GM04503 (cell line): ENCODE data around the gene P4HB.

Experiments used
- DNase-seq: peaks from one replicate; pipeline ENCODE4 v3.0.0-alpha.2; 2012; ENCODE audit warnings: low read depth

P4HB gene

GRCh38 chr17:81898029-81898866 lies 37.9 kb upstream of the P4HB start:
- peak; percentile 94 for DNase-seq

GRCh38 chr17:81895400-81895799 lies 35.1 kb upstream of the P4HB start:
- DNase-seq: no peak

- no peak for DNase-seq
Observed at GRCh38 chr17:81891303-81891552, 30.9 kb upstream of the P4HB start.

- no peak for DNase-seq
Observed at GRCh38 chr17:81890447-81891302, 30.3 kb upstream of the P4HB start.

- no peak for DNase-seq
Observed at GRCh38 chr17:81889602-81890001, 29.3 kb upstream of the P4HB start.

- no peak for DNase-seq
Observed at GRCh38 chr17:81888988-81889595, 28.8 kb upstream of the P4HB start.

GRCh38 chr17:81888105-81888987 lies 28.0 kb upstream of the P4HB start:
- DNase-seq: no peak

GRCh38 chr17:81885869-81886548 lies 25.7 kb upstream of the P4HB start:
- no peak for DNase-seq

- no peak for DNase-seq
Observed at GRCh38 chr17:81885454-81885853, 25.1 kb upstream of the P4HB start.

GRCh38 chr17:81884968-81885367 lies 24.6 kb upstream of the P4HB start:
- no peak for DNase-seq

GRCh38 chr17:81884520-81884919 lies 24.2 kb upstream of the P4HB start:
- DNase-seq: no peak

- DNase-seq: no peak
Observed at GRCh38 chr17:81879121-81879520, 18.8 kb upstream of the P4HB start.

- no peak for DNase-seq
Observed at GRCh38 chr17:81878294-81878693, 18.0 kb upstream of the P4HB start.

GRCh38 chr17:81877569-81877968 lies 17.2 kb upstream of the P4HB start:
- DNase-seq: no peak

- no peak for DNase-seq
Observed at GRCh38 chr17:81871387-81872230, 11.3 kb upstream of the P4HB start.

- DNase-seq: no peak
Observed at GRCh38 chr17:81870981-81871386, 10.6 kb upstream of the P4HB start, which contains the start of gene ARHGDIA. TSS of gene ARHGDIA (minus strand) at chr17:81871337. CDS start at chr17:81869930, 1,407 bp downstream.

- no peak for DNase-seq
Observed at GRCh38 chr17:81870131-81870980, 10.0 kb upstream of the P4HB start.

- DNase-seq: no peak
Observed at GRCh38 chr17:81869221-81870130, 9.1 kb upstream of the P4HB start.
